ENCODE data around the gene UXT.

DNA sequence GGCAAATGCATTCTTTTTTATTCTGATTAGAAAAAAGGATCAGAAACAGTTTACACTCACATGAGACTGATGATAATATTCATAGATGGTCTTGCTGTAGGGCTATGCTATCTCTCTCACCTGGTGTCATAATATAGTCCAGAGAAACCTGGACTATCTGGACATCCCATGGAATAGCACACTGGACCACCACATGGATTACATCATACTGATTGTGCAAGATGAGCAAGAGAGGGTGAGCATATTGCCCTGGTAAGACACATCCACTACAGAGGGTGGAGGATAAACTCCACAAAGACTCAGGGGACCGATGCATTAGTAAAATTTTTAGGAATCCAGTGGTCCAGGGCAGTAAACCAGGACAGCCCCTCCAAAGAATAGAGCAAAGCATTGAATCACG, 47.5 kb downstream of the UXT start:
- TF ChIP-seq, protein P1, sequence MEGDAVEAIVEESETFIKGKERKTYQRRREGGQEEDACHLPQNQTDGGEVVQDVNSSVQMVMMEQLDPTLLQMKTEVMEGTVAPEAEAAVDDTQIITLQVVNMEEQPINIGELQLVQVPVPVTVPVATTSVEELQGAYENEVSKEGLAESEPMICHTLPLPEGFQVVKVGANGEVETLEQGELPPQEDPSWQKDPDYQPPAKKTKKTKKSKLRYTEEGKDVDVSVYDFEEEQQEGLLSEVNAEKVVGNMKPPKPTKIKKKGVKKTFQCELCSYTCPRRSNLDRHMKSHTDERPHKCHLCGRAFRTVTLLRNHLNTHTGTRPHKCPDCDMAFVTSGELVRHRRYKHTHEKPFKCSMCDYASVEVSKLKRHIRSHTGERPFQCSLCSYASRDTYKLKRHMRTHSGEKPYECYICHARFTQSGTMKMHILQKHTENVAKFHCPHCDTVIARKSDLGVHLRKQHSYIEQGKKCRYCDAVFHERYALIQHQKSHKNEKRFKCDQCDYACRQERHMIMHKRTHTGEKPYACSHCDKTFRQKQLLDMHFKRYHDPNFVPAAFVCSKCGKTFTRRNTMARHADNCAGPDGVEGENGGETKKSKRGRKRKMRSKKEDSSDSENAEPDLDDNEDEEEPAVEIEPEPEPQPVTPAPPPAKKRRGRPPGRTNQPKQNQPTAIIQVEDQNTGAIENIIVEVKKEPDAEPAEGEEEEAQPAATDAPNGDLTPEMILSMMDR (IDR thresholded peaks at IDR 0.05): no peak
- TF ChIP-seq SIN3A (IDR thresholded peaks at IDR 0.05; ENCODE audit: borderline replicate concordance, insufficient read depth, low read depth, low read length): no peak
- TF ChIP-seq REST (IDR thresholded peaks at IDR 0.05; ENCODE audit: insufficient read depth in 1 of 2, low read depth in 2 of 2, low read length in 1 of 2): no peak
- TF ChIP-seq POLR2AphosphoS5 (IDR thresholded peaks at IDR 0.05; ENCODE audit: low read depth, low read length): no peak

Data from Panc1 (cell line).